ENCODE results near the gene OR5AR1. TPM values are rescaled to one million over a fixed set of nuclear protein-coding genes. Genes with fewer than 3 reads are reported as not detected.
"Not testable (repeated sequence)": the region's sequence is repeated elsewhere in the genome, so short reads cannot be mapped to it uniquely, and the experiment has no call there.

Gene OR5AR1
- total RNA-seq, 1 experiment from 2014 or later = not detected

- H2BK15ac ChIP-seq (ENCODE audit: low read depth, low read length) = no peak overlapping the region
- no peak overlapping the region for H4K8ac ChIP-seq (replicated peaks; ENCODE audit: insufficient read length, low read depth, low read length)
- H3K56ac ChIP-seq (ENCODE audit: insufficient read length, low read depth, low read length) = no peak overlapping the region
- H2AK5ac ChIP-seq (ENCODE audit: insufficient read length, low read length) = no peak overlapping the region
- no peaks in the 10 kb centered on the region; the same call in 1 of the 2 replicates for H3K4me1 ChIP-seq (ENCODE audit: insufficient read depth, low read length)
- Mint-ChIP-seq H3K4me1 (peaks cover 18 to 23% of the 10 kb centered on the region in 2 experiments), H3K4me3 (no peak overlapping the region), H3K27ac (no peak overlapping the region), H3K9me3 (peaks cover 0 to 3% of the 10 kb centered on the region in 2 experiments; a peak in 2 of 5 replicates), H3K27me3 (ENCODE audit: low read depth) (no peaks in the 10 kb centered on the region), H3K36me3 (ENCODE audit: insufficient read depth in 1 of 3, low read depth in 3 of 3) (no peaks in the 10 kb centered on the region; a peak in 1 of 7 replicates)
- H4K20me1 ChIP-seq (ENCODE audit: control insufficient read depth, insufficient read depth, insufficient read length) = no peaks in the 10 kb centered on the region
- no peak overlapping the region for H3K27ac ChIP-seq (ENCODE audit: insufficient read length, low read depth, low read length)
- no peaks in the 10 kb centered on the region for H3K9me3 ChIP-seq (ENCODE audit: control insufficient read depth, low read depth, low read length)
- no peak overlapping the region for H3K4me2 ChIP-seq (ENCODE audit: insufficient read depth, insufficient read length, low read length)
- DNase-seq = no peak
- H4K5ac ChIP-seq (ENCODE audit: insufficient read length, low read depth, low read length) = no peak overlapping the region
- no peaks in the 10 kb centered on the region for H3K23me2 ChIP-seq (ENCODE audit: insufficient read length, low read depth, low read length, poor library complexity, severe bottlenecking)
- no peak overlapping the region for H3K9ac ChIP-seq (ENCODE audit: extremely low read depth, insufficient read length, low read length)
- H2AFZ ChIP-seq (ENCODE audit: low read length) = no peak overlapping the region
- no peak overlapping the region for H3K23ac ChIP-seq (ENCODE audit: insufficient read length, low read depth, low read length)
- no peaks in the 10 kb centered on the region for H3K79me1 ChIP-seq (ENCODE audit: insufficient read depth, low read depth, low read length, poor library complexity, severe bottlenecking)
- H2BK20ac ChIP-seq (ENCODE audit: low read depth, low read length, poor library complexity, severe bottlenecking) = no peak overlapping the region
- H3T11ph ChIP-seq (ENCODE audit: low read length) = no peak overlapping the region
- H2BK5ac ChIP-seq (ENCODE audit: insufficient read length, low read length) = no peak overlapping the region
- H2BK12ac ChIP-seq (ENCODE audit: insufficient read length, low read depth, low read length) = no peak overlapping the region
- no peaks in the 10 kb centered on the region for H3K27me3 ChIP-seq (ENCODE audit: insufficient read depth, low read length)
- TF ChIP-seq CTCF (conservative IDR thresholded peaks at IDR 0.05) = no peak
- no peak overlapping the region for H3K14ac ChIP-seq (ENCODE audit: insufficient read depth, low read length)
- H3K4ac ChIP-seq (ENCODE audit: low read depth, low read length) = no peak overlapping the region
- no peaks in the 10 kb centered on the region for H3K79me2 ChIP-seq (ENCODE audit: insufficient read depth, low read length)
- WGBS (ENCODE audit: extremely low coverage, insufficient read length, low lambda C conversion rate) = no CpG with 5 or more reads among the region's 1 CpG
- H4K91ac ChIP-seq (ENCODE audit: insufficient read length, low read depth, low read length) = no peak overlapping the region
- no peak overlapping the region for H2BK120ac ChIP-seq (ENCODE audit: low read depth, low read length, poor library complexity, severe bottlenecking)
- no peak overlapping the region for H3K18ac ChIP-seq (ENCODE audit: insufficient read length, low read depth, low read length)
Measured at GRCh38 chr11:56688554-56689100, 25.1 kb downstream of the OR5AR1 start.

GRCh38 chr11:56691179-56691578 lies 27.7 kb downstream of the OR5AR1 start:
- not testable (repeated sequence) for H2BK5ac ChIP-seq (ENCODE audit: insufficient read length, low read length); H3T11ph ChIP-seq (ENCODE audit: low read length); DNase-seq; H2AFZ ChIP-seq (ENCODE audit: low read length); H4K5ac ChIP-seq (ENCODE audit: insufficient read length, low read depth, low read length); H3K27me3 Mint-ChIP-seq (ENCODE audit: low read depth); H3K23ac ChIP-seq (ENCODE audit: insufficient read length, low read depth, low read length); H3K18ac ChIP-seq (ENCODE audit: insufficient read length, low read depth, low read length); H2BK15ac ChIP-seq (ENCODE audit: low read depth, low read length); H3K9ac ChIP-seq (ENCODE audit: extremely low read depth, insufficient read length, low read length); H2AK5ac ChIP-seq (ENCODE audit: insufficient read length, low read length); H4K20me1 ChIP-seq (ENCODE audit: control insufficient read depth, insufficient read depth, insufficient read length); H3K79me2 ChIP-seq (ENCODE audit: insufficient read depth, low read length); H3K14ac ChIP-seq (ENCODE audit: insufficient read depth, low read length); H3K4me3 Mint-ChIP-seq; H4K91ac ChIP-seq (ENCODE audit: insufficient read length, low read depth, low read length); H2BK20ac ChIP-seq (ENCODE audit: low read depth, low read length, poor library complexity, severe bottlenecking); H3K23me2 ChIP-seq (ENCODE audit: insufficient read length, low read depth, low read length, poor library complexity, severe bottlenecking); H4K8ac ChIP-seq (replicated peaks; ENCODE audit: insufficient read length, low read depth, low read length); H2BK12ac ChIP-seq (ENCODE audit: insufficient read length, low read depth, low read length); H3K9me3 Mint-ChIP-seq; H3K9me3 ChIP-seq (ENCODE audit: control insufficient read depth, low read depth, low read length); H3K79me1 ChIP-seq (ENCODE audit: insufficient read depth, low read depth, low read length, poor library complexity, severe bottlenecking); H3K27me3 ChIP-seq (ENCODE audit: insufficient read depth, low read length); H3K56ac ChIP-seq (ENCODE audit: insufficient read length, low read depth, low read length); H3K4ac ChIP-seq (ENCODE audit: low read depth, low read length); H3K4me2 ChIP-seq (ENCODE audit: insufficient read depth, insufficient read length, low read length); H3K4me1 ChIP-seq (ENCODE audit: insufficient read depth, low read length); H3K36me3 Mint-ChIP-seq (ENCODE audit: insufficient read depth in 1 of 3, low read depth in 3 of 3); H2BK120ac ChIP-seq (ENCODE audit: low read depth, low read length, poor library complexity, severe bottlenecking); H3K27ac Mint-ChIP-seq; H3K27ac ChIP-seq (ENCODE audit: insufficient read length, low read depth, low read length)
- H3K4me1 Mint-ChIP-seq = peaks cover 21 to 25% of the 10 kb centered on the region in 2 experiments
- WGBS (ENCODE audit: extremely low coverage, insufficient read length, low lambda C conversion rate) = no CpG with 5 or more reads among the region's 3 CpGs
